Measurements from ENCODE around the gene NEDD4L.

NEDD4L gene

GRCh38 chr18:58148954-58149471 is 105.0 kb downstream of the NEDD4L start:
- no peak overlapping the region for H3K9ac ChIP-seq (ENCODE audit: low read depth, low read length)
- H3K27me3 ChIP-seq (ENCODE audit: insufficient read depth, low read length), result no peaks in the 10 kb centered on the region
- H3K4me1 ChIP-seq (ENCODE audit: insufficient read depth, low read length), result no peaks in the 10 kb centered on the region
- H3K4me3 ChIP-seq (ENCODE audit: low read length), result no peak overlapping the region
- H3K36me3 ChIP-seq (ENCODE audit: insufficient read depth, low read depth, low read length), result no peaks in the 10 kb centered on the region
- no peak overlapping the region for H3K27ac ChIP-seq (ENCODE audit: low read length)
- H3K9me3 ChIP-seq (ENCODE audit: insufficient read depth, low read depth, low read length), result no peaks in the 10 kb centered on the region

- Histone ChIP-seq H3K9me3 (ENCODE audit: insufficient read depth, low read depth, low read length) (no peaks in the 10 kb centered on the region), H3K9ac (ENCODE audit: low read depth, low read length) (no peak overlapping the region), H3K27me3 (ENCODE audit: insufficient read depth, low read length) (no peaks in the 10 kb centered on the region), H3K36me3 (ENCODE audit: insufficient read depth, low read depth, low read length) (no peaks in the 10 kb centered on the region), H3K4me1 (ENCODE audit: insufficient read depth, low read length) (no peaks in the 10 kb centered on the region), H3K27ac (ENCODE audit: low read length) (no peak overlapping the region), H3K4me3 (ENCODE audit: low read length) (no peak overlapping the region)
These were observed 106.7 kb downstream of the NEDD4L start for GRCh38 chr18:58150772-58151171.

GRCh38 chr18:58152216-58152615 is 108.2 kb downstream of the NEDD4L start:
- H3K4me1 ChIP-seq (ENCODE audit: insufficient read depth, low read length), result no peaks in the 10 kb centered on the region
- H3K36me3 ChIP-seq (ENCODE audit: insufficient read depth, low read depth, low read length), result no peaks in the 10 kb centered on the region
- H3K9ac ChIP-seq (ENCODE audit: low read depth, low read length), result no peak overlapping the region
- no peak overlapping the region for H3K4me3 ChIP-seq (ENCODE audit: low read length)
- no peaks in the 10 kb centered on the region for H3K27me3 ChIP-seq (ENCODE audit: insufficient read depth, low read length)
- no peak overlapping the region for H3K27ac ChIP-seq (ENCODE audit: low read length)
- no peaks in the 10 kb centered on the region for H3K9me3 ChIP-seq (ENCODE audit: insufficient read depth, low read depth, low read length)

- H3K36me3 ChIP-seq (ENCODE audit: insufficient read depth, low read depth, low read length), result no peaks in the 10 kb centered on the region
- no peak overlapping the region for H3K9ac ChIP-seq (ENCODE audit: low read depth, low read length)
- no peaks in the 10 kb centered on the region for H3K4me1 ChIP-seq (ENCODE audit: insufficient read depth, low read length)
- H3K27ac ChIP-seq (ENCODE audit: low read length), result no peak overlapping the region
- H3K27me3 ChIP-seq (ENCODE audit: insufficient read depth, low read length), result no peaks in the 10 kb centered on the region
- H3K9me3 ChIP-seq (ENCODE audit: insufficient read depth, low read depth, low read length), result no peaks in the 10 kb centered on the region
- H3K4me3 ChIP-seq (ENCODE audit: low read length), result no peak overlapping the region
These were observed 108.9 kb downstream of the NEDD4L start for GRCh38 chr18:58152891-58153290.

GRCh38 chr18:58156516-58156915 is 112.5 kb downstream of the NEDD4L start:
- Histone ChIP-seq H3K4me3 (ENCODE audit: low read length) (no peak overlapping the region), H3K27me3 (ENCODE audit: insufficient read depth, low read length) (no peaks in the 10 kb centered on the region), H3K27ac (ENCODE audit: low read length) (no peak overlapping the region), H3K36me3 (ENCODE audit: insufficient read depth, low read depth, low read length) (no peaks in the 10 kb centered on the region), H3K9ac (ENCODE audit: low read depth, low read length) (no peak overlapping the region), H3K4me1 (ENCODE audit: insufficient read depth, low read length) (no peaks in the 10 kb centered on the region), H3K9me3 (ENCODE audit: insufficient read depth, low read depth, low read length) (no peaks in the 10 kb centered on the region)

- no peaks in the 10 kb centered on the region for H3K27me3 ChIP-seq (ENCODE audit: insufficient read depth, low read length)
- no peaks in the 10 kb centered on the region for H3K4me1 ChIP-seq (ENCODE audit: insufficient read depth, low read length)
- H3K9ac ChIP-seq (ENCODE audit: low read depth, low read length), result no peak overlapping the region
- no peak overlapping the region for H3K27ac ChIP-seq (ENCODE audit: low read length)
- H3K4me3 ChIP-seq (ENCODE audit: low read length), result no peak overlapping the region
- no peaks in the 10 kb centered on the region for H3K36me3 ChIP-seq (ENCODE audit: insufficient read depth, low read depth, low read length)
- H3K9me3 ChIP-seq (ENCODE audit: insufficient read depth, low read depth, low read length), result no peaks in the 10 kb centered on the region
These were observed 113.2 kb downstream of the NEDD4L start for GRCh38 chr18:58157237-58157636.

- Histone ChIP-seq H3K9ac (ENCODE audit: low read depth, low read length) (no peak overlapping the region), H3K27me3 (ENCODE audit: insufficient read depth, low read length) (no peaks in the 10 kb centered on the region), H3K4me3 (ENCODE audit: low read length) (no peak overlapping the region), H3K4me1 (ENCODE audit: insufficient read depth, low read length) (no peaks in the 10 kb centered on the region), H3K36me3 (ENCODE audit: insufficient read depth, low read depth, low read length) (no peaks in the 10 kb centered on the region), H3K9me3 (ENCODE audit: insufficient read depth, low read depth, low read length) (no peaks in the 10 kb centered on the region), H3K27ac (ENCODE audit: low read length) (no peak overlapping the region)
These were observed 114.0 kb downstream of the NEDD4L start for GRCh38 chr18:58158008-58158407.

GRCh38 chr18:58158459-58158858 is 114.4 kb downstream of the NEDD4L start:
- H3K4me1 ChIP-seq (ENCODE audit: insufficient read depth, low read length), result no peaks in the 10 kb centered on the region
- H3K9me3 ChIP-seq (ENCODE audit: insufficient read depth, low read depth, low read length), result no peaks in the 10 kb centered on the region
- H3K27ac ChIP-seq (ENCODE audit: low read length), result no peak overlapping the region
- no peak overlapping the region for H3K9ac ChIP-seq (ENCODE audit: low read depth, low read length)
- H3K27me3 ChIP-seq (ENCODE audit: insufficient read depth, low read length), result no peaks in the 10 kb centered on the region
- H3K36me3 ChIP-seq (ENCODE audit: insufficient read depth, low read depth, low read length), result no peaks in the 10 kb centered on the region
- no peak overlapping the region for H3K4me3 ChIP-seq (ENCODE audit: low read length)

GRCh38 chr18:58161659-58162058 is 117.6 kb downstream of the NEDD4L start:
- H3K9ac ChIP-seq (ENCODE audit: low read depth, low read length), result no peak overlapping the region
- H3K4me1 ChIP-seq (ENCODE audit: insufficient read depth, low read length), result no peaks in the 10 kb centered on the region
- no peaks in the 10 kb centered on the region for H3K36me3 ChIP-seq (ENCODE audit: insufficient read depth, low read depth, low read length)
- no peaks in the 10 kb centered on the region for H3K27me3 ChIP-seq (ENCODE audit: insufficient read depth, low read length)
- peak overlapping the region; percentile 52; the same call in 1 of the 2 replicates for H3K4me3 ChIP-seq (ENCODE audit: low read length)
- no peak overlapping the region for H3K27ac ChIP-seq (ENCODE audit: low read length)
- H3K9me3 ChIP-seq (ENCODE audit: insufficient read depth, low read depth, low read length), result no peaks in the 10 kb centered on the region

- Histone ChIP-seq H3K4me1 (ENCODE audit: insufficient read depth, low read length) (no peaks in the 10 kb centered on the region), H3K9me3 (ENCODE audit: insufficient read depth, low read depth, low read length) (no peaks in the 10 kb centered on the region), H3K4me3 (ENCODE audit: low read length) (no peak overlapping the region), H3K27ac (ENCODE audit: low read length) (no peak overlapping the region), H3K9ac (ENCODE audit: low read depth, low read length) (no peak overlapping the region), H3K27me3 (ENCODE audit: insufficient read depth, low read length) (no peaks in the 10 kb centered on the region), H3K36me3 (ENCODE audit: insufficient read depth, low read depth, low read length) (no peaks in the 10 kb centered on the region)
These were observed 118.1 kb downstream of the NEDD4L start for GRCh38 chr18:58162127-58162526.

- Histone ChIP-seq H3K9ac (ENCODE audit: low read depth, low read length) (no peak overlapping the region), H3K4me1 (ENCODE audit: insufficient read depth, low read length) (no peaks in the 10 kb centered on the region), H3K27me3 (ENCODE audit: insufficient read depth, low read length) (no peaks in the 10 kb centered on the region), H3K4me3 (ENCODE audit: low read length) (no peak overlapping the region), H3K27ac (ENCODE audit: low read length) (no peak overlapping the region), H3K36me3 (ENCODE audit: insufficient read depth, low read depth, low read length) (no peaks in the 10 kb centered on the region), H3K9me3 (ENCODE audit: insufficient read depth, low read depth, low read length) (no peaks in the 10 kb centered on the region)
These were observed 119.1 kb downstream of the NEDD4L start for GRCh38 chr18:58163004-58163590.

GRCh38 chr18:58166278-58166844 is 122.3 kb downstream of the NEDD4L start:
- no peaks in the 10 kb centered on the region for H3K27me3 ChIP-seq (ENCODE audit: insufficient read depth, low read length)
- no peak overlapping the region for H3K27ac ChIP-seq (ENCODE audit: low read length)
- no peaks in the 10 kb centered on the region for H3K4me1 ChIP-seq (ENCODE audit: insufficient read depth, low read length)
- no peak overlapping the region for H3K4me3 ChIP-seq (ENCODE audit: low read length)
- H3K36me3 ChIP-seq (ENCODE audit: insufficient read depth, low read depth, low read length), result no peaks in the 10 kb centered on the region
- no peak overlapping the region for H3K9ac ChIP-seq (ENCODE audit: low read depth, low read length)
- H3K9me3 ChIP-seq (ENCODE audit: insufficient read depth, low read depth, low read length), result no peaks in the 10 kb centered on the region
